ENCODE measurements around the gene FAM136A. TPM values are rescaled to one million over a fixed set of nuclear protein-coding genes. Genes with fewer than 3 reads are reported as not detected.

FAM136A gene
- polyA plus RNA-seq, 1 experiment, result 34.1 TPM

DNA sequence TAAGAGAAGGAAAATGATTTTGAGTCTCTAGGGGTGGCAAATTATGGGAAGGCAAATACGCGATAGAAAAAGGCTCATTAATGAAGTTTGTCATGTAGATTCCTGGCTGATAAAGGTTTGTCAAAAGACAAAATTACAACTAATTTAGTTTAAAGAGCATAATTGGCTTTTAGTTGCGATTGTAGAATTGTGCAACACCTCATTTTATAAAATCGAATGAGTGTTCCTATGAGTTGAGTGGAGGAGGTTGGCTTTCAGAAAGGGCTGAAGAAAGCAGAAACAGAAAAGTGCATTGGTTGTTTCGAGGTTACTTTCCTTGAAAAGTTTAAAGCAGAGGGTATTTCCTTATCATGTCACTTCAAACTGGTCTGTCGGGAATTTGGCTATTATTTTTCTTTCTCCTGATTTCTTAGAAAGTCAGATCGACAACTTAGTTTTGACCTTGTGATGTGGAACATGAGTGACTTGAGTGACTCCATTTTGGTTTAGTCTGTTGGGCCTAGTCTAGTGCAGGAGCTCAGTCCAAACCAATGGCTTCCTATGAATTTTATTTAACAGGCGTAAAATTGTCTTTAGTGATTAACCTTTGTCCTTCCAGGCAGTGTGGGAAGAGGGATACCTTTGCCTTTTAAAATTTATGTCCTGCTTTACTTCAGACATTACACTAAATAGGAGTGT, 46.1 kb downstream of the FAM136A start:
- Histone ChIP-seq H3K9me3 (ENCODE audit: control insufficient read depth, insufficient read depth, low read length) (no peaks in the 10 kb centered on the region), H3K27me3 (ENCODE audit: control insufficient read depth, insufficient read depth, low read length) (no peaks in the 10 kb centered on the region), H3K27ac (ENCODE audit: low read depth, low read length) (no peak overlapping the region), H3K4me3 (ENCODE audit: low read depth, low read length) (no peak overlapping the region)
- ChIA-PET POLR2A (no interaction called here), CTCF (no interaction called here)
- TF ChIP-seq, protein P1, sequence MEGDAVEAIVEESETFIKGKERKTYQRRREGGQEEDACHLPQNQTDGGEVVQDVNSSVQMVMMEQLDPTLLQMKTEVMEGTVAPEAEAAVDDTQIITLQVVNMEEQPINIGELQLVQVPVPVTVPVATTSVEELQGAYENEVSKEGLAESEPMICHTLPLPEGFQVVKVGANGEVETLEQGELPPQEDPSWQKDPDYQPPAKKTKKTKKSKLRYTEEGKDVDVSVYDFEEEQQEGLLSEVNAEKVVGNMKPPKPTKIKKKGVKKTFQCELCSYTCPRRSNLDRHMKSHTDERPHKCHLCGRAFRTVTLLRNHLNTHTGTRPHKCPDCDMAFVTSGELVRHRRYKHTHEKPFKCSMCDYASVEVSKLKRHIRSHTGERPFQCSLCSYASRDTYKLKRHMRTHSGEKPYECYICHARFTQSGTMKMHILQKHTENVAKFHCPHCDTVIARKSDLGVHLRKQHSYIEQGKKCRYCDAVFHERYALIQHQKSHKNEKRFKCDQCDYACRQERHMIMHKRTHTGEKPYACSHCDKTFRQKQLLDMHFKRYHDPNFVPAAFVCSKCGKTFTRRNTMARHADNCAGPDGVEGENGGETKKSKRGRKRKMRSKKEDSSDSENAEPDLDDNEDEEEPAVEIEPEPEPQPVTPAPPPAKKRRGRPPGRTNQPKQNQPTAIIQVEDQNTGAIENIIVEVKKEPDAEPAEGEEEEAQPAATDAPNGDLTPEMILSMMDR (IDR thresholded peaks at IDR 0.05; ENCODE audit: low read depth, low read length), result no peak
- no peak for DNase-seq (ENCODE audit: low read depth, low spot score)

DNA sequence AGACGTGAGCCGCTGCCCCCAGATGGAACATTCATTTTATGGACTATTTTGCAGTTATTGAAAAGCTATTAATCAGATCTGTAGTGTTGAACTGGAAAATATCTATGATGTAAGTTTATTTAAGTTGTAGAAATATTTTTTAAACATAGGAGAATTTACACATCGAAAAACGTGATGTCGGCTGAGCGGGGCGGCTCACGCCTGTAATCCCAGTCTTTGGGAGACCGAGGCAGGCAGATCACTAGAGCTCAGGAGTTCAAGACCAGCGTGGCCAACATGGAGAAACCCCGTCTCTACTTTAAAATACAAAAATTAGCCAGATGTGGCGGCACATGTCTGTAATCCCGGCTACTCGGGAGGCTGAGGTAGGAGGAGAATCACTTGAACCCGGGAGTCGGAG, 51.4 kb downstream of the FAM136A start:
- Histone ChIP-seq H3K9me3 (ENCODE audit: control insufficient read depth, insufficient read depth, low read length) (no peaks in the 10 kb centered on the region), H3K27me3 (ENCODE audit: control insufficient read depth, insufficient read depth, low read length) (no peaks in the 10 kb centered on the region), H3K27ac (ENCODE audit: low read depth, low read length) (no peak overlapping the region), H3K4me3 (ENCODE audit: low read depth, low read length) (no peak overlapping the region)
- CTCF ChIA-PET, result no interaction called here
- no peak for DNase-seq (ENCODE audit: low read depth, low spot score)
- POLR2A ChIA-PET, result no interaction called here
- TF ChIP-seq, protein P1 (IDR thresholded peaks at IDR 0.05; ENCODE audit: low read depth, low read length), result no peak

DNA sequence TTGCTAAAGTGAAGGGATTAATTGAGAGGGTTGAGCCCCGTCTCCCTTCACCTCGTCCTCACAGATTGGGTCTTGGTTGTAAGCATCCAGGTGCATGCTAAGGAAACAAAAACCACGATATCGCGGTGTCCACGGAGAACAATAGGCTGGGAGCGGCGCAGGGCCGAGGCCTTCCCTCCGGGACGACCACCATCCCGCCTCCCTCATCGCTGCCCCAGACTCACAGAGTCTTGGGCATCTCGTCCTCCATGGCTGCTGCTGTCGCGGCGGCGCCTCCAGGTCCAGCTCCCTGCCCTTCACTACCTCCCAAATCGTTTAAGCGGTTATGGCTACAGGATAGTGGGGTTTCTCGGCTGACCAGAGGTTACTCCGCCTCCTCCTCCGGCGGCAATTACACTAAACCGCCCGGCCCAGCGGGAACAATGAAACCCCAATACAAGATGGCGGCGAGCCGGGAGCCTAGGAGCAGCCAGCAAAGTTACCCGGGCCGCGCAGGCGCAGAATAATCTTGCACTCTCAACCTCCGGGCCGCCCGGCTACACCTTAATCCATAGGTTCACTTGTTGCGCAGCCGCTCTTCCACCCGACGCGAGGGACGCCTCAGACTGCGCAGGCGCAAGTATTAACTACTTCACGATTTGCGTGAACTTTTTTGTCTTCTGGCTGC, 53.6 kb downstream of the FAM136A start, which contains the start of gene TIA1:
Gene TIA1, minus strand, starts transcription at position 448 of the 667 bp plus-strand sequence. Its CDS starts 198 bp downstream, at position 250.
- peak; percentile 96 for DNase-seq (ENCODE audit: low read depth, low spot score)
- H3K27ac ChIP-seq (ENCODE audit: low read depth, low read length), result peak within 1 kb of the TSS; percentile 99
- H3K9me3 ChIP-seq (ENCODE audit: control insufficient read depth, insufficient read depth, low read length), result no peaks in the 10 kb centered on the region
- ChIA-PET POLR2A (interaction anchor here (1.5 to 1.7 kb wide), 2 partner anchors 10 to 45 kb away, joined by 4 to 10 read pairs; partner anchors contain the start of genes PCYOX1 and SNRPG), CTCF (no interaction called here)
- H3K27me3 ChIP-seq (ENCODE audit: control insufficient read depth, insufficient read depth, low read length), result no peaks in the 10 kb centered on the region
- TF ChIP-seq, protein P1 (IDR thresholded peaks at IDR 0.05; ENCODE audit: low read depth, low read length), result no peak
- peak within 1 kb of the TSS; percentile 95 for H3K4me3 ChIP-seq (ENCODE audit: low read depth, low read length)

DNA sequence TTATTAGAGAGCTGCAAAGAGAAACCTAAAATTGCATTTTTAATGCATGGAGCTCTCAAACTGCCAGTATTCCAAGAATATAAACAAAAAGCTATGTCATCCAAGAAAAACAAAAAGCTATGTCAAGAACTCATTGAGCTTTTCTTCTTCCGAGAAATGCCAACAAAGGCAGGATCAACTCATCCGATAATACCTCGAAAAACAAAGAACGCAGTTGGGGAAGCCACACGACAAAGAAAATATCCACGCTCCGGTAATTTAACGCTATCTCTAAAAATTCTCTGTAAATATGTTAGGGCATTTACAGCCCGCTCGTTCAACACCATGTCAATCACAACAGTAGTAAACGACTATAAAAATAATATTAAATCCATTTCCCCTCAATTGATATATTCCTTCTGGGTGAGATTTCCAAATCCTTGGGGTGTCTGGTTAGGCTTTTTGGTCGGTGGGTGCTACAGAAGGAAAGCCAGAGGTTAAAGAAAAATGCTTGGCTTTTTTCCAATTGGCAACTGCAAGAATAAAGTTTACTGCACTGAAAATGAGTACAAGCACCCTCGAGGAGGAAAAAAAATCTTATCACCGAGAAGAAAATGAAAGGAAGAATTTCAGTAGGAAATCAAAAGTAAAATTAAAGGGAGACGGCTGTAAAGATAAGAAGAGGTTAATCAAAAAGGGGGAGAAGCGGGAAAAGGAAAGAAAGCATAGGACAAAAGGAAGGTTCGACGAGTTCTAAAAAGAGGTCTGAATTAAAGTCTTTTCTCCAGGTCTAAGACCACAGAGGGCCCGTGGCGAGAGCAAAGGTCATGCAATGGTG, 54.3 kb downstream of the FAM136A start:
- Histone ChIP-seq H3K9me3 (ENCODE audit: control insufficient read depth, insufficient read depth, low read length) (no peaks in the 10 kb centered on the region), H3K27ac (ENCODE audit: low read depth, low read length) (peak overlapping the region; percentile 99), H3K27me3 (ENCODE audit: control insufficient read depth, insufficient read depth, low read length) (no peaks in the 10 kb centered on the region), H3K4me3 (ENCODE audit: low read depth, low read length) (peak overlapping the region; percentile 95)
- ChIA-PET CTCF (interaction anchor here (1.4 kb wide), 1 partner anchor 105 kb away, joined by 5 read pairs; no protein-coding TSS in a partner anchor), POLR2A (interaction anchor here (0.6 to 1.4 kb wide), 4 partner anchors 10 to 333 kb away, joined by 4 to 8 read pairs (median 5); partner anchors contain the start of genes MXD1 and SNRPG)
- DNase-seq (ENCODE audit: low read depth, low spot score), result no peak
- TF ChIP-seq, protein P1 (IDR thresholded peaks at IDR 0.05; ENCODE audit: low read depth, low read length), result no peak

Small RNA genes lying within 50 kb of the gene (small RNA-seq; reads per million reads assigned to genes)
- not detected for gene AC016700.2 (ENCODE audit: insufficient read length, low read depth)
- gene MIR1285-2 (ENCODE audit: insufficient read length, low read depth), result not detected

Other genes starting within 250 kb of the FAM136A start
- 63.8 and 91.3 TPM in 2 replicates for gene PCBP1, start 214.6 kb downstream of the FAM136A start, polyA plus RNA-seq (2011; rRNA removed)
- 9.8 and 10.7 TPM in 2 replicates for gene C2orf42, start 111.0 kb downstream of the FAM136A start, polyA plus RNA-seq (2011; rRNA removed)
- 139 and 192 TPM in 2 replicates for gene TIA1, start 53.4 kb downstream of the FAM136A start, polyA plus RNA-seq (2011; rRNA removed)
- 101 and 129 TPM in 2 replicates for gene PCYOX1, start 43.9 kb downstream of the FAM136A start, polyA plus RNA-seq (2011; rRNA removed)
- 145 and 190 TPM in 2 replicates for gene SNRPG, start 8.3 kb downstream of the FAM136A start, polyA plus RNA-seq (2011; rRNA removed)